Endometrium (tissue), 2 donors: ENCODE measurements around the gene TMA7B.

ENCODE experiments used
- FAIRE-seq: peaks from 2 replicates; lab custom pipeline; 2012; peaks lifted over from hg19 to GRCh38; lab: Jason Lieb, UNC
- donor health status: control.
- donor health status: control.

Gene TMA7B

DNA sequence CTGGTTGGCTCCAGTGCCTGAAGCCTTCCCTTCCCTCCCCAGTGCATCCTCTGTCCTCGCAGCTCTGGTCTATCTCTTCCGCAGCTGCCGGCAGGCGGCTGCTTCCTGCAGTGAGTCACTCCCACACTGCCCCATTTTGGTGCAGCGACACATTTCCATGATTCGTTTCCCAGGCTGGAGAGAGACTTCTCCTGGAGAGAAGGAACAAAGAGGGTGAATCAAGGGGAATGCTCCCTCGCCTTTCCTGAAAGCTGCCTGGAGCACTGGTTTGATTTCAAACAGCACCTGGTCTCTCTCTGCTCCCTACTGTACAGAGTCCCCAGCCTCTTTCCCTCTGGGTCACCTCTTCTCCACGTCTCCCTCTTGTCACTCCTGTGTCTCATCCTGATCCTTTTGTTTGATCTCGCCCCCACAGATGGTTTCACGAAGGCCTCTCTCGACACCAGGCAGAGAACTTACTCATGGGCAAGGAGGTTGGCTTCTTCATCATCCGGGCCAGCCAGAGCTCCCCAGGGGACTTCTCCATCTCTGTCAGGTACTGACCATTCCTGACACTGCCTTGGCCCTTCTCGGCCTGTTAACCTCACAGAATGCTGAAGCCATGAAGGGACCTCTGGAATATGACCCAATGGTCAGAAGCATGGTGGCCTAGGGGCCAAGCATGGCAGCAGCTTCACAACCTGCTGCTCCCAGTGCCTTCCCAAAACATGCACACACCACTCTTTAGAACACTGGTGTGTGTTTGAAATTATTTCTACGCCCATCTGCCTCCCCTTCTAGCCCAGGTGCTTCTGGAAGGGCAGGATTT, at the start of gene TMA7B:
Gene TMA7B, plus strand, starts transcription at position 758 of the 808 bp plus-strand sequence. CDS start 3,978 bp downstream, outside the sequence.
- FAIRE-seq: no peak

DNA sequence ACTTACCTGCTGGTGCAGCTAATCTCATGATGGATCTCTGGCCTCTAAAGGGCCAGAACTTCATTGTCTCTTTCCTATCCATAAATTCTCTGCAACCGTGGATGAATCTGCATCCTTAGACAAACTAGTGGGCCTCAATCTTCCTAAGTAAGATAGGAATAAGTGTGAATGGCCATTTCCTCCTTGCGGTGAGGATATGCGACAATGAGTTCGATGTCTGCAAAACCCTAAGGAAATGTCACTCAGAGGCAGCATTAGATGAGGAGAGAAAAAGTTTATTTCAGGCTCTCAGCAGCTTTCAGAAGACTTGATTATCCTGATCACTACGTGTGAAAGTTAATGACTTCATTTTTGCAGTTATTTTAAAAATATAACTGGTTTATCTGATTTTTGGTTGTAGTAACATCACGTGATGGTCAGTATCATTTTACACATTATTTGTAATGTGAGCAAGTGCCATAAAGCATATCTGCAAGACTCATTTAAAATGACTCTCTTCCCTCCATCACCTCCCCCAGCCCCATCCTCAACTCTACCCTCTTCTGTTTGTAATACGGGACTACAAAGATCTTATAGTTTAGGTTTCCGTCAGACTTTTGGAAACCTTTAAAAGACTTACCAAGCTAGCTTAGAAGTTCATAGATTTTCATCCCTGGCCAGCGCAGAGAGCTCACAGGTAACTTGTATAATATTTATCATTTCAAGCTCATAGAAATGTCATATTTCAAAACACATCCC, 49.2 kb upstream of the TMA7B start:
- no peak for FAIRE-seq

DNA sequence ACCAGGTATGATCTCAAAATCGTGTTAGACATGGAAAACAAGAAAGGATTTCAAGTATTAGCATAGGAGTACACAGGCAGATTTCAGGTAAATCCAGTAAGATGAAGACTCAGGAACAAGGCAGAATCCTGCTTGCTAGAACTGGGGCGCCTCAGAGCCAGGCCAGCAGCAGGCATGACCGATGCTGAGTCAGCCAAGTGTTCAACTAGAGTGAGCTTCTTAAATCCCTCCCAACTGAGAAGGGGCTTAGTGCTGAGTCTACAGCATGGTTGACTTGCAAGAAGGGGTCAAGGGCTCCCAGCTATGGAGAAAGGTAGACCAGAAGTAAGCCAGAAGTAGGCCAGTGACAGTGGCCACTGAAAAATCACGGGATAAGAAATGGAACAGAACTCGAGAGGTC, 46.9 kb upstream of the TMA7B start:
- no peak for FAIRE-seq

DNA sequence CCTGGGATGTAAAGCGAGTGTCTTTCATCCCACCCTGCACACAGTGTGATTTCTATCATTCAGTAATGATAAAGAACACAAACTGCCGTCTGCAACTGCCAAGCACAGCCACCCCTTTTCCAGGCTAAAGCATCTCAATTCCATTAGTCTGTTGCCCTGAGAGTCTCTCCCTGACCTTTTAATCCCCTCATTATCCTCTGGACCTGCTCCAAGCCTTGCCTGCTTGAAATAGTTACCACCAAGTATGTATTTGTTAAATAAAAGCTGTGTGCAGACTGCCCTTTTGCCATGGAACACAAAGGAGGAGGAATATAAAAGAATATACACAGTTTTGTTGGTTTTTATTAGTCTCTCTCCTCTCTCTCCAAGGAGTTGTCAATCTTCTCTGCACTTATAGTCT, 46.3 kb upstream of the TMA7B start:
- no peak for FAIRE-seq

DNA sequence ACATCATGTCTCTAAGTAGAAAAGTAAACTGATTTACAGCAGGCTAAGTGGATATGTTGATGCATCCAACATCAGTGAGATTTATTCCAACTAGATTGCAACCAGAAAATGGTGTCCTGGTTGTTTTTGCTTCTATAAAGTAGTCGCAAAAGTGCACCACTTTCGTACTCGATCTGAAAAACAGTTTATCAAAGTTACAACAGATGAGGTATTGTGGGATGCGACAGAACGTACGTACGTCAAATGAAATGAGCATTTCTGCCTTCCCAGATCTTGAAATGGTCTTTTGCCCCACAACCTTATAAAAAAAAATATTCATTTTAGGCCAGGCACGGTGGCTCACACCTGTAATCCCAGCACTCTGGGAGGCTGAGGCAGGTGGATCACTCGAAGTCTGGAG, 45.6 kb upstream of the TMA7B start:
- no peak for FAIRE-seq

DNA sequence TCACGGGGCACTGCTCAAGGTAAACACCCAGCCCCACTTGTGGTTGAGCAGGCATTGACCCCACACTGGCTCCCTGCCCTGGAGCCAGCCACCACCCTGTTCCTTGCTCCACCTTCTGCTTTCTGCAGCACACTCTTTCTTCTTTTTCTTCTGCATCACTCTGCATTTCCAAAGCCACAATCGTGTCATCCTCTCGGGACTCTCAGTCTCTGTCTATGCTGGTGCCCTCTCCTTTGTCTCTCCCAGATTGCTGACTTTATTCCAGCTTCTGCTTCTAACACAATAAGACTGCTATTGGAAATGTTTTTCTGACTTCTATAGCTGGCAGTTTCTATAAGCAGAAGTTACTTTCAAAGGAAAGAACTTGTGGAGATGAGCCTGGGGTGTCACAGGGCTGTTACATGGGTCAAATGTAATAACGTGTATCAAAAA, 44.9 kb upstream of the TMA7B start:
- FAIRE-seq: no peak

DNA sequence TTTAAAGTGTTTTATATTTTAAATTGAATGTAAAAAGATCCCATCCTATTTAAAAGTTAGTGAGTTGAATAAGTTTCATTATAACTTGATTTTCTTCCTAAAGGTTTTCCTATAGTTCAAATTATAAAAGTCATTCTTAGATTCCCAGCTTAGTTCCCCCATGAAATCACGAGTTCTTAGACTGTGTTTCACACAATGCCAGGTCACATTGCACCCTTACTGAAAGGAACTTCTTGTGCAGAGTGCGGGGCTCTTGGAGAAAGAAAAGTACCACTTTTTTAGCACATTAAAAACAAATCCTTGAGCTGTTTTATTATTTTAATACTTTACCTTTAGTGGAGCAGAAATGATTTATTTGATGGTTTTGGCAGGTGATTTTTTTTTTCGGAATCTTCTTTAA, 43.7 kb upstream of the TMA7B start:
- no peak for FAIRE-seq

DNA sequence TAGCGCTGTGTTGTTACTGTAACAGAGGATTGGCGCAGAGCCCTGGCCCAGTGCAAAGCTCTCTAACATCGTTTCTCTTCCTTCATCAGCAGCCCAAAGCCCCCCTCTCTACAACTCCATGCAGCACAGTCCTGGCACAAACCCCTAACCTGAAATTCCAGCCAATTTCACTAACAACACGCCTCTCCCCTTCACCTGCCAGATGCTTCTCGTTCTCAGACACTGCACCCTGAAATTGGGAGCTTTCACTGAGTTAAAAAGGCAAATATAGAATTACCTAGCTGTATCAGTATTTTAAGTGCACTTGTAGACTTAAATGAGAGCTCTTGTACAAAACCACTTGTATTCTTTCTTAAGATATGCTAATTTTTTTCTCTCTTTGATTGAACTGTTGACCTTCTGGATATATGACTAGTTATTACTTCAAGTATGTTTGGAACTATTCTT, 43.0 kb upstream of the TMA7B start:
- FAIRE-seq: no peak

DNA sequence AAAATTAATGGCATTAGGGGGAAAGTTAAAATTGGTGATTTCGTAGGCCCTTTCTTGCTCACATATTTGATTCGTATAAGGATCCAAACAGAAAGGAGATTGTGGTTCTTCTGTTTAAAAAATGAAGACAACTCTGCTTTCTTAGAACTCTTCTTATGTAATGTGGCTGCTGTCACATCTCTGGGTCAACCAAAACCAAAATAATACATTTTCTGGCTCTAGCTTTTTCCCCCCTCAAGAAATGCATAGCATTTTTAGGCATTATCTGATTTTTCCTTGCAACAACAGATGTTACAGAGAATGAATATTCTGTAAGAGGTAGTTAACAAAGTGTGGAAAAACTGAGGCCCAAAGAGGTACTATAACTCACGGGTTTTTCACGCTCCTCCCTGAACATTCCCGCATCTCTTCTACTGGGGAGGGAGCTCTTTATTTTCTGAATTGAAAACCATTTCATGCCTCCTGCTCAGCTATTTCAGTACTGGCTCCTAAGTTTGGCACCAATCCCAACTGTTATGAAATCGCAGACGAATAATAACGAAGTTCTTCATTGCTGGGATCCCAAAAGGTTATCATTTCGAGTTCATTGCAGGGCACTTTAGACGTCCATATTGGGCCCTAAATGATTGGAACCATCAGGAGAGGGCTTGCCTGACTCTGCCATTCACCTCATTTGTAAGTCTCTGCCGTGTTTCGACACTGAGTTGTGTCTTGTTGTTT, 42.3 kb upstream of the TMA7B start:
- no peak for FAIRE-seq

DNA sequence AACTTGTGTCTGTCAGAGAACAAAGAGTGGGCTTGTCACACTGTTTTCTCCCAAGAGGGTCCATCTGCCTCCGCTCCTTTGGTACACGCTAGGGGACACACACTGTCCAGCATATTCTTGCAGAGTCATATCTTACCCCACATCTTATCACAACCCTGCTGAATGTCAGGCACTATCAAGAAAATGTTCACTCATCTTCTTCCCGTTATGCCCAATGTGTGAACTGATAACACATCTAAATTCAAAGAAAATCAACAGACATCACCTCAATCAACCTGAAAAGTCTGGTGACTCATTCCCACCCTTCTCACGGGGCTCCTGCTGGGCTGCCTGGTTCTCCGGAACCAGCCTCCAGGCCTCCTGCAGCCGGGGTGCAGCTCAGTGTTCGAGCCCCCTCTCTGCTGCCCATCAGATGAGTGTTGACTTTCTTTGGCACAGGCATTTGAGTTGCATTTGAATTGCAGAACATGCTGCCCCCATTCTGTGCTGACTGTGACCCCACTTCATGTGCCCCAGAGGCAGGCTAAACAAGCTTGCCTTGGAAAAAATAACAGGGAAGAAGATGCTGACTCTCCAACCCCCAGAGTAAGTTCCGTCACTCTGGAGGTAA, 40.0 kb upstream of the TMA7B start:
- no peak for FAIRE-seq

DNA sequence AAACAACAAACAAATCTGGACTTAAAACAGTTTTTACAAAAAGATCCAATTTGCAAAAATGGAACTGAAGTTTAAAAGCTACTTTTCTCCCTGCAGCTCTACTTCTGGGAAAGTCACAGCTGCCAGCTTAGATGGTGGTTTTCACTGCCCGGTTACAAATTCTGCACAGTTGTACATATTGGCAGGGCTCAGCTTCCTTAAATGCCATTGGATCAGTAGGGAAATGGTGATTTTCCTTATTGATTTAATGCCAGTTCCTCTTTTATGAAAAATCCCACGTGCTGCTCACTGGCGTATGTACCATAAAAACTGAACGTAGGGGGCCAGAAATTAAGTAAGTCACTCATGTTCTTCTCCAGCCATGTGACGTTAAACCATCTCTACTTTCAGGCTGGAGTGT, 36.5 kb upstream of the TMA7B start:
- no peak for FAIRE-seq

DNA sequence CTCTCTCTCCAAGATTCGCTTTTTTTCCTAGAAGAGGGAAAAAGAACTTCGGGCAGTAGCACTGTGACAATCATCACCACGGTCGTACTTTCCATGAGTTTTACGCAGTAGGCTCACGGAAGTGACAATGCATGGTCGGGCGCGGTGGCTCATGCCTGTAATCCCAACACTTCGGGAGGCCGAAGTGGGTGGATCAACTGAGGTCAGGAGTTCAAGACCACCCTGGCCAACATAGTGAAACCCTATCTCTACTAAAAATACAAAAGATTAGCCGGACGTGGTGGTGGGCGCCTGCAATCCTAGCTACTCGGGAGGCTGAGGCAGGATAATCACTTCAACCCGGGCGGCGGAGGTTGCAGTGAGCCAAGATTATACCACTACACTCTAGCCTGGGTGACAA, 35.9 kb upstream of the TMA7B start:
- no peak for FAIRE-seq

DNA sequence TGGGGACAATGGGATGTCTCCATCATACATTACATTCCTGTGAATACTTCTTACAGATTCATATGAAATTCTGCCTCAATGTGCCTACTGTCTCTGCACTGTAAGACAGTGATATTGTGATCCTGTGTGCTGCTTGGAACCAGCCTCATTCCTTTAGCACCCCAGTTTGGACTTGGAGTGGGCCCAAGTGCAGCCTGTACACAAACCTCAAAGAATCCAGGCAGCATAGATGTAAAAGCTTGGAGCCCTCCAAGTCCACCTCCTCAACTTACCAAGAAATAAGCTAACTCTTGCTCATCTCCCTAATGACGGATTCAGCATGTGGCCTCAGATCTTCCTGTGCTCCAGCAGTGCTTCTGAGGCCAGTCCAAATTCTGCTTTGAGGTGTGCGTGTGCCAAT, 34.9 kb upstream of the TMA7B start:
- FAIRE-seq: no peak

DNA sequence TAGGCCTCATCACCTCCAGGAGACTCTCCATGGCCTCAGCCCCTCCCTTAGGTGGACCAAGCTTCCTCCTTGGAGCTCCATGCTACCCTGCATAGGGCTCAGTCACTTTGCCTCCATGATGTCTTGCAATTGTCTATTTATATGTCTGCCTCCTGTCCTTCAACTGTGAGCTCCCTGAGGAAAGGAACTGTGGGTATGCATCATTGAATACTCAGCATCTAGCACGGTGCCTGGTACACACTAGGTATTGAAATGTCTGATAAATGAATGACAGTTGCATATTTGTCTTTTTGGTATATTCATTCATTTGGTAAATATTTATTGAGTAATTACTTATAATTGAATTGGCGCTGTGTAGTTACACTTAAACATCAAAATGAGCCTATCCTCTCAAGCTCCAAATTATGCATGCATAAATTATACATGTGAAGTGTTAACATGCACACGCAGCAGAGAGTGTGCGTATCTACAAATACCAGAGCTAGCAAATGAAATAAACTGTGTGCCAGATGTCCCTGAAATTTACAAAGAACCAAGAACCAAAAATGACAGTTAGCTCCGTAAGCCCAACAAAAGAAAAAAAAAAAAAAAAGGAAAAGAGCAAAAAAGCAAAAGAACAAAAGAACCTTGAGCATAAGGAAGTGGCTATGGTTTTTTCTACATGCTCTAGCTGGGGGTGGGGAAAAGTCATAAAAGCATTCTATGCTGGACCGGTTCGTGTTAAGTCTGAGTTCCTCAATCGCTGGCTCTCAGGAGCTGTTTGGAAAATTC, 34.1 kb upstream of the TMA7B start:
- FAIRE-seq: no peak

DNA sequence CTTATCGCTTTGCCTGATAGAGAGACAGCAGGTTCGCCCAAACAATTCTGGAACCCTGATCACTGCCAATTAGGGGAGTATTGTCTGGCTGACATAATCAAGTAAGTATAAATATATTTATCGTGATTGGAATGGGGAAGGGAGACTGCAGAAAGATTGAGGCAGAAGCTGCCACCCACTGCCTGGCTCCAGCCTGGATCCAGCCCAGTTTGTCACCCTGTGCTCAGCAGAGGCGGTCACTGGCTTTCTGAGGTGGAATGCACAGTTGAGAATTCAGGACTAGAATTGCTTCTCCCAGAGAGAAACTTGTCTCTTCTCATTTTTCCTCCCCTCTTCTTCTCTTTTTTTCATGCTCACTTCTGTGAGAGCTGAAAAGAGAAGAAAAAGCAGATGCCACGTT, 33.4 kb upstream of the TMA7B start:
- FAIRE-seq: no peak

DNA sequence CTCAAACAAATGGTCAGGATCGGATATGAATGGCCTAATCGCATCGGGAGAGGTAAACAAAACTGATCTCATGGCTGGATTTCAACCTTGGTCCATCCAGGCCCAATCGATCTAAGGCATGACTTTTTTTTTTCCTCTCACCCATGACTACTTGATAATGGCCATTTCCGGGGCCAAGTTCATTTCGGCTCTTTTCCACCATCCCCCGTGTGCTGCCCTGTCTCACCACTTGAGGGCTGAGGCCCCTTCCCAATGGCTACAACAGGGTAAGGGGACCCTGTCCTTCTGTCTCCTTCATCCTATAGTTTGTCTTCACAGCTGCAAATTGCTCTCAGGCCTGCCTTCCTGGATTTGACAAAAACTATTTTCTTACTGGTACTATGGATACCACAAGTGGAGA, 32.7 kb upstream of the TMA7B start:
- no peak for FAIRE-seq

DNA sequence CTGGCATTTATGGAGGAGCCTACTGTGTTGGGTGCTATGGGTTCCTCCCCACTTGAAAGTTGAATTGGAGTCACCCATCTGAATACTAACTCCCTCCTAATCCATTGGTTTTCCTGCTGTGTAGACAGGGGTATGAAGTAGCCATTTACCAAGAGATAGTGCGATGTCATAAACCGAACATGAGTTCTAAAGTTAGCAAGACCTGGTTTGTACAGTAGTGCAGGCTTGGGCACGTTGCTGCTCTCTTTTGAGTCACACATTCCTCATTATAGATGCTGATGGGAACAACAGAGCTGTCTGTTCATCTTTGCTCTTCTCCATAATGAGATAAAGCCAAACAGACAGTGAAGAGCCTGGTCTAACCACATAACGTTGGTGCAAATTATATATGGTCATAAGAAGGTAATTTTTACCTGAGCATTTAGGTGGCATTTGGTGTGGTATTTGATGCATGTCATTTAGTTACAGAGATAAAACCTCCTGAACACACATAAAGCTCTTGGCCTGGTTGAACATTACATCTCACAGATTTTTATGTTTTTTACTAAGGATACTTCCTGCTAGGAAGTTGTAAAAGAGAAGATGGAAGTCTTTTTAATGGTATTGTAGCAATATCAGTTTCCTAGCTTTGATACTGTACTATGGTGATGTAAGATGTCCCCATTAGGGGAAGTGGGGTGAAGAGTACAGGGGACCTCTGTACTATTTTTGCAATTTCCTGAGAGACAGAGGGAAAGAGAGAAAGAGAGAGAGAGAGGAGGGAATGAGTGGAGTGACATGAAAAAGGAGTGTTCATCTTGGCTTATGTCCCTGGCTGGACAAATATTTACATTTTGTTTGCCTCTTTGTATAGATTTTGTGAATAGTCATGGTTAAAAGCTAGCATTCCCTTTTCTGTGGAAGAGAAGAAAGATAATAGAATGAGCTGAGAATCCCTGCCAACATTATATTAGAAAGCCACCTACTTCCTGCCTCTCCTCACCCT, 31.4 kb upstream of the TMA7B start:
- FAIRE-seq: no peak

DNA sequence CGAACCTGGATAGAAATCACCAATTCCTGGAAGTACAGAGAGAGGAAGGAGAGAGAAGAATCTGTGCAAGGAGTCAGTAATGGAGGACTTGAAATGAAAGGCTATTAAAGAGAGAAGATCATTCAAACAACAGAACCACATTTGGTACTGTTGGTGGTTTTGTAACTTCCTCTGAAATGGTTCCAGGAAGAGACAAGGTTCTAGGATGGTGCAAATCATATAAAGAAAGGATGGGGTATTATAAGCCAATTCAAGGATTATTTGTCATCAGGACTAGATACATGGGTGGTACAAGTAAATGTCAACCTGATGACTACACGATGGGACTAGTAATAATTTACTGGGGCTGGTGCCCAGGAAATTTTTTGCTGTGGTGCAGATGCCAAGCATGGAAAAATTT, 28.9 kb upstream of the TMA7B start:
- FAIRE-seq: no peak

DNA sequence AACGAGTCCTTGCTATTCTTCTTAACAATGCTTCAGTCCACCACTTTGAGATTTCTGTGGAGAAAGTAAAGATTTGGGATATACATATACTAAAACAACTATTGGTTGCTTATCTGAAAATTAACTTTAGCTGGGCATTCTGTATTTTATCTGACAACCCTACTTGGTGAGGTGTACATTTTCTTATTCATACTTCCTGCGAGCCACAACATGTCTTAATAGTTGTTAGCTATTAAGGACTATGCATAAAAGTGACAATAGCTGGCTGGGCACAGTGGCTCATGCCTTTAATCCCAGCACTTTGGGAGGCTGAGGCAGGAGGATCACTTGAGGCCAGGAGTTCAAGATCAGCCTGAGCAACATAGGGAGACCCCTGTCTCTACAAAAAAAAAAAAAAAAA, 28.0 kb upstream of the TMA7B start:
- FAIRE-seq: no peak

DNA sequence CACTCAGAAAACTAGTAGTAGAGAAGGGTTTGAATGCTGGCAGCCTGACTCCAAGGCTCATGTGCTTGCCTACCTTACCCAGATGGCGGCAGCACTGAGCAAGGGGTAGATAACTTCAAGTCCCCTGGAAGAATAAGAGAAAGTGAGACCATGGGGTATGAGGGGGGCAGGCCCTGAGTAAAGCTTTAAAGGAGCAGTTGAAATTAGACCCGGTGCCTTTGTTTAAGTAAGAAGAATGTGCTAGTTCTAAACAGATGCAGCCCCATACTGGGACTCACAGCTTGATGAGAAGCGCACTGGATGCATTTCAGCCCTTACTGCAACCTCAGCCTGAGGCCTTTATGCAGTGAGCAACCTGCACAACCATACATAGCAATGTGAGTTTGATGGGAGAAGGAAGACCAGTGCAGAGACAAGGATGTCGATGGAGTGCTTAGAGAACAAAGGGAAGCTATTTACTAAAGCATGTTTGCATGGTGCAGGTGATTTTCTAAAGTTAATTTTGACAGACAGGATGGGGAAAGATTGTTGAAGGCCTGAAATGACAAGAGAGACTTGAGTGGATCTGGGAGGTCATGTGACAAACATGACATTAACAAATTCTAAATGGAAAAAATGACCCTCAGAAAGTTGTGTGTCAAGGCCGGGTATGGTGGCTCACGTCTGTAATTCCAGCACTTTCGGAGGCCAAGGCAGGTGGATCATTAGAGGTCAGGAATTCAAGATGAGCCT, 27.1 kb upstream of the TMA7B start:
- no peak for FAIRE-seq
